ENCODE data around the gene ITIH4.

The ITIH4 gene

GRCh38 chr3:52831500-52832301 is 1.2 kb upstream of the ITIH4 start:
- peak; percentile 36 to 46 for DNase-seq (ENCODE audit: low read depth in 2 of 2)

- DNase-seq (ENCODE audit: low read depth in 2 of 2) = no peak
Observed at GRCh38 chr3:52829906-52830463, 487 bp downstream of the ITIH4 start.

- no peak for DNase-seq (ENCODE audit: low read depth in 2 of 2)
Observed at GRCh38 chr3:52829482-52829881, 990 bp downstream of the ITIH4 start.

GRCh38 chr3:52827866-52828376 is 2.6 kb downstream of the ITIH4 start:
- no peak for DNase-seq (ENCODE audit: low read depth in 2 of 2)

- no peak for DNase-seq (ENCODE audit: low read depth in 2 of 2)
Observed at GRCh38 chr3:52827441-52827840, 3.0 kb downstream of the ITIH4 start.

GRCh38 chr3:52824037-52824436 is 6.4 kb downstream of the ITIH4 start:
- no peak for DNase-seq (ENCODE audit: low read depth in 2 of 2)

- DNase-seq (ENCODE audit: low read depth in 2 of 2) = no peak
Observed at GRCh38 chr3:52822363-52822762, 8.1 kb downstream of the ITIH4 start.

- DNase-seq (ENCODE audit: low read depth in 2 of 2) = no peak
Observed at GRCh38 chr3:52820736-52821135, 9.7 kb downstream of the ITIH4 start.

- no peak for DNase-seq (ENCODE audit: low read depth in 2 of 2)
Observed at GRCh38 chr3:52819936-52820335, 10.5 kb downstream of the ITIH4 start.

- DNase-seq (ENCODE audit: low read depth in 2 of 2) = no peak
Observed at GRCh38 chr3:52817860-52818259, 12.6 kb downstream of the ITIH4 start.

- no peak for DNase-seq (ENCODE audit: low read depth in 2 of 2)
Observed at GRCh38 chr3:52817221-52817620, 13.3 kb downstream of the ITIH4 start.

- DNase-seq (ENCODE audit: low read depth in 2 of 2) = no peak
Observed at GRCh38 chr3:52816654-52817053, 13.8 kb downstream of the ITIH4 start.

GRCh38 chr3:52816199-52816598 is 14.3 kb downstream of the ITIH4 start:
- DNase-seq (ENCODE audit: low read depth in 2 of 2) = no peak

GRCh38 chr3:52813810-52814209 is 16.7 kb downstream of the ITIH4 start:
- no peak for DNase-seq (ENCODE audit: low read depth in 2 of 2)

- DNase-seq (ENCODE audit: low read depth in 2 of 2) = no peak
Observed at GRCh38 chr3:52811452-52812011, 18.9 kb downstream of the ITIH4 start.

GRCh38 chr3:52810923-52811322 is 19.5 kb downstream of the ITIH4 start:
- no peak for DNase-seq (ENCODE audit: low read depth in 2 of 2)

- no peak for DNase-seq (ENCODE audit: low read depth in 2 of 2)
Observed at GRCh38 chr3:52809662-52810377, 20.7 kb downstream of the ITIH4 start.

- no peak for DNase-seq (ENCODE audit: low read depth in 2 of 2)
Observed at GRCh38 chr3:52809149-52809548, 21.3 kb downstream of the ITIH4 start.

GRCh38 chr3:52805270-52806039 is 25.0 kb downstream of the ITIH4 start:
- DNase-seq (ENCODE audit: low read depth in 2 of 2) = no peak

- DNase-seq (ENCODE audit: low read depth in 2 of 2) = peak in 1 of 2 experiments; percentile 3
Observed at GRCh38 chr3:52801839-52802238, 28.6 kb downstream of the ITIH4 start.

- no peak for DNase-seq (ENCODE audit: low read depth in 2 of 2)
Observed at GRCh38 chr3:52800079-52800478, 30.4 kb downstream of the ITIH4 start.

All from fibroblast of skin of left quadriceps (primary cell).